GM10847 (cell line): ENCODE results near the gene SACM1L.

Experiments used
- POLR2A ChIP-seq: IDR thresholded peaks from 2 replicates; pipeline ENCODE4 v1.6.1; 2011; ENCODE audit not compliant: insufficient read length; ENCODE audit errors: extremely low read depth

Gene SACM1L

DNA sequence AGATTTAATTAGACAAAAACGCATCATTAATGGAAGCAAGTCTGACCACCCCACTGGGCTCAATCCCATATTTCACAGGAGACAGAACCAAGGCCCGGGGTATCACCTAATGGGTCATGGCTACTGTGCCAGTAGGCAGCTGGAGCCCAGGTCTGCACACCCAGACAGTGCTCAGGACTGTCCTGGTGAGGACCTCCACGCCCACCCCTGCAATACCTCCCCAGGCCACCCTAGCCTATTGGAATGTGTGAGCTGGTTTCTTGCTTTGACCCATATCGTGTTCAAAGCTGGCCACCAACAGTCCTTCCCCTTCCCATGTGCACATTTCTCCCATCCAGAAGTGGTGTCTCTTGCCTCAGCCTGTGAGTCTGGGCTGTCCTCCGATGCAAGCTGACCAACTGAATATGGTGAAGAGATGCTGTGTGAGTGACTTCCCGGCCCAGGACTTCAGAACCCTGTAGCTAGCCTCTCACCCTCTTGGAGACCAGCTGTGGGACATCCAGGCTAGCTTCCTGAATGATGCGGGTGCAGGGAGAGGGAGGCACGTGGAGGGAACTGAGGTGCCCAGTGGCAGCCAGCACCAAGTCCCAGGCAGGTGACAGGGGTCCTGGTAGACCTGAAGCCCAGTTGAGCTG is 88.0 kb downstream of the SACM1L start:
- TF ChIP-seq POLR2A, result no peak

DNA sequence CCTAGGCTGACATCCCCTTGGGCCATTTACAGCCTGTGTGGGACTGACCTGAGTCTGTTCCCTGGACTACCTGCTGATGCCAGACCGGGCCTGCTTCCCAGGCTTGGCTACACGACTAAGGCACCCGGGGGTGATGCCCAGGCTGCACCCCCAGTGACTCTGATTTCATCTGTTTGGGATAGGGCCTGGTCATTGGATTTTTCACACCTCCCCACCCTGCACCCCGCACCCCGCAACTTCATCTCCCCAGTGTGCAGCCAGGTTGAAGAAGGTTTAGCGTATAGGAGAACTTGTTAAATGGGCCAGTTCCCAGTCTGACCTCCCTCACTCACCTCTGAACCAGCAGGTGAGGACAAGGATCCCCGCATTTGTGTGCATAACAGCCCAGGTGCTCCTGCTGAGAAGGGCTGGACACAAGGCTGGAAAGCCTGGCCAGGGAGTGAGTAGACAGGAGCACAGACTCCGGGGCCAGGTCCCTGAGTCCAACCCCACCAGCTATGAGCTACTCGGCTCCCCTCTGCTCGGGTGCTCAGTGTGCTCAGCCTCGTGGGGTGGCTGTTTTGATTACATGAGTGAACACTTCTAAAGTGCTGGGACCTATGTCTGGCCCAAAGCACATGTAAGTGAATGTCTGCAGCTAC is 88.7 kb downstream of the SACM1L start:
- no peak for TF ChIP-seq POLR2A

- no peak for TF ChIP-seq POLR2A
These were observed 89.6 kb downstream of the SACM1L start for GRCh38 chr3:45778761-45779201.

GRCh38 chr3:45779746-45780735 is 90.8 kb downstream of the SACM1L start:
- no peak for TF ChIP-seq POLR2A

DNA sequence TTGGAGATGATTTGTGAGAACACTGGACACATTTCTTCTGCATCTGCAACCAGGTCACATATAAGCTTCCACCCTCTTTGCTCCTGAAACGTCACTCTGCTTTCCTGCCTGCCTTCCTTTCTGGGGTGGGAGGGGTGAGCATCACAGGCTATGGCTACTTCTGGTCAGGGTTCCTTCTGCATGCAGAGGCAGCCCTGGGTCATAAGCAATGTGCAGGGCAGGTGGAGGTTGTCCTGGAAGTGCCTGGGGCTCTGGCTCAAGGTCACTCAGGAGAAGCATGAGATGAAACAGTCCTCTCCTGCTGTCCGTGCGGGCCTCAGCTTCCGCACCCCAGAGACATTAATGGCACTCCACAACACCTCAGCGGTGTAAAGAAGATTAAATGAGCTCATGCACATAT is 92.1 kb downstream of the SACM1L start:
- TF ChIP-seq POLR2A, result no peak

- no peak for TF ChIP-seq POLR2A
These were observed 92.6 kb downstream of the SACM1L start for GRCh38 chr3:45781841-45782240.

DNA sequence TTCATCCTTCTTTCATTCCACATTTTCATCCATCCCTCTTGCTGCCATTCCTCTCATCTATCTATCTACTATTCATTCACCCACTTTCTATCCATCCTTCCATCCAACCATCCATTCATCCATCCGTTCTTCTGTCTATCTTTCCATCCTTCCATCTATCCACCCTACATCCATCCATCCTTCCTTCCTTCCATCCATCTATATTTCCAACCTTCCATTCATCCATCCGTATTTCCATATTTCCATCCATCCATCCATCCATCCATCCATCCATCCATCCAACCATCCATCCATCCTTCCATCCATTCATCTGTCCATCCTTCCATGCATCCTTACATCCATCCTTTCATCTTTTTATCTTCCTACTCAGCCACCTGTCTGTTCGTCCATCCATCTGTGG is 93.2 kb downstream of the SACM1L start:
- TF ChIP-seq POLR2A, result no peak

- no peak for TF ChIP-seq POLR2A
These were observed 94.5 kb downstream of the SACM1L start for GRCh38 chr3:45783667-45784066.

- no peak for TF ChIP-seq POLR2A
These were observed 96.5 kb downstream of the SACM1L start for GRCh38 chr3:45785605-45786150.

DNA sequence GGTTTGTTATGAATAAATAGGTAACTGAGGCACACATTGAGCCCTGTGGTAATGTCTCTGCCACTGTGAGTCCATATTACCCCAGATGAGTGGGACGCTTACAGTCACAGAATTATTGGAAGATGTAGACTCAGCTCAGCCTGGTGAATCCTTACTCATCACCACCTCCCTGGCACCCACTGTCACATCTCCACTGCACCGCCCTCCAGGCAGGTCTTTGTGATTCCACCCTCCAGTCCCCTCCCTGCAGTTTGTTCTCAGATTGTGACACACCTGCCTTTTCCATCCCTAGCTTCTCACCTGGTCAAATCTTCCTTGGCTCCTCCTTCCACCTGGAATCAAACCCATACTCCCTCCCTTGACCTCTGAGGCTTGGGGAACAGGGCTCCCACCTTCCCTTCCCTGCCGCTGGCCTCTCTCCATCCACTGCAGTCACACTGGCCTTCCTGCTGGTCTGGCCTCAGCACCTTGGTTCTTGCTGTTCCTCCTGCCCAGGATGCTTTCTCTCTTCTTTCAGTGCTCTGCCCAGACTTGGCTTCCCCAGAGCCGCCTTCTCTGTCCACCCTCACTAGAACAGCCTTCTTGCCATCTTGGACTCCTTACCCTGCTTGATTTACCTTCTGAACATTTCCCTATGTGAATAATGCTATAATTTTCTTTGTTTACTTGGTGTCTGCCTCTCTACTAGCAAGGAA is 97.8 kb downstream of the SACM1L start:
- TF ChIP-seq POLR2A, result no peak

GRCh38 chr3:45787551-45787950 is 98.4 kb downstream of the SACM1L start:
- TF ChIP-seq POLR2A, result no peak

DNA sequence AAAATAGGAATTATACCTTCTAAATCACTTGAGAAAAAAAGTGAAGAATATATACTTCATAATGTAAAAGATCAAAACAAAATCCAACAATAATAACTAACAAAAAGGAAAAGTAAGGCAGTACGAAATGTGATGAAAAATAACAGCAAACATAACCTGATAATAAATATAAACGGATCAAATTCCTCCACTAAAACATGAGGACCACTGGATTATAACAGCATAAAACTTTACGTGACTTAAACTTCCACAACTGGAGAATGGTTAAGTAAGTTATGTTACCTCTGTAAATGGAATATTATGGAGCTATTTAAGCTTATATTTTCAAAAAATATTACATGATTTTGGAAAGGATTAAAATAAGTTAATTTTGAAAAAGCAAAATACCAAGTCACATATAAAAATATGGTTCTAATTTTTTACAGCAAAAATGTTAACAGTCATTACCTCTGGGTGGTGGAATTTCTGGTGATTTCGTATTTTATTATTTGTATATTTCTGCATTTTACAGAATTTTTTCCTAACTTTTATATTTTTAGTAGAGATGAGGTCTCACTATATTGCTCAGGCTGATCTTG is 100.1 kb downstream of the SACM1L start:
- TF ChIP-seq POLR2A, result no peak

- no peak for TF ChIP-seq POLR2A
These were observed 101.4 kb downstream of the SACM1L start for GRCh38 chr3:45790596-45790995.

- no peak for TF ChIP-seq POLR2A
These were observed 102.8 kb downstream of the SACM1L start for GRCh38 chr3:45792036-45792435.
